Calu3 (cell line): Measurements from ENCODE around the gene OCSTAMP. TPM values are rescaled to one million over a fixed set of nuclear protein-coding genes. Genes with fewer than 3 reads are reported as not detected.

Source experiments
- BruUV-seq: library from RNA; stranded (reverse); fragments of 400-500 nt; replicated peaks from 2 replicates; lab custom pipeline; 2021; lab: Mats Ljungman, UMichigan
- CTCF ChIA-PET: fragments of 300-600 bp; sonication (Branson Sonifier 250); formaldehyde crosslinking; loops from one replicate; lab custom pipeline; 2022; ENCODE audit warnings: antibody characterized with exemption; lab: Charles Lee
- DNase-seq: peaks from one replicate; pipeline ENCODE4 v3.0.0; 2022
- H3K27ac Mint-ChIP-seq: one replicate; pipeline ENCODE4 v1.8.0; 2022; ENCODE audit warnings: mixed read lengths; ENCODE audit not compliant: unreplicated experiment
- H3K27me3 Mint-ChIP-seq: one replicate; pipeline ENCODE4 v1.8.0; 2022; ENCODE audit warnings: mixed read lengths; ENCODE audit not compliant: unreplicated experiment
- H3K36me3 Mint-ChIP-seq: one replicate; pipeline ENCODE4 v1.8.0; 2022; ENCODE audit warnings: mild to moderate bottlenecking, moderate library complexity, mixed read lengths; ENCODE audit not compliant: insufficient read depth, unreplicated experiment
- H3K4me1 Mint-ChIP-seq: one replicate; pipeline ENCODE4 v1.8.0; 2022; ENCODE audit warnings: mild to moderate bottlenecking, low read depth, mixed read lengths; ENCODE audit not compliant: unreplicated experiment
- H3K4me3 Mint-ChIP-seq: one replicate; pipeline ENCODE4 v1.8.0; 2022; ENCODE audit warnings: mild to moderate bottlenecking, low read depth, moderate library complexity, mixed read lengths; ENCODE audit not compliant: unreplicated experiment
- H3K9me3 Mint-ChIP-seq: one replicate; pipeline ENCODE4 v1.8.0; 2022; ENCODE audit warnings: low read depth, mixed read lengths; ENCODE audit not compliant: unreplicated experiment
- intact Hi-C: fragments of 100-400 bp; cut with micrococcal nuclease; formaldehyde crosslinking; loops from one replicate; pipeline ENCODE4 v1.10.0; 2022; ENCODE audit not compliant: unreplicated experiment
- total RNA-seq: library from RNA; stranded (reverse); gene quantifications from 2 replicates; pipeline ENCODE4 v1.2.3, GENCODE V29; 2022
- TF ChIP-seq, protein P1 (sequence below): fragments of 200-600 bp; IDR thresholded peaks from one replicate; pipeline ENCODE4 v1.8.0; 2022; ENCODE audit warnings: antibody characterized with exemption; ENCODE audit not compliant: unreplicated experiment

Gene OCSTAMP
- total RNA-seq, 1 experiment from 2014 or later = not detected

DNA sequence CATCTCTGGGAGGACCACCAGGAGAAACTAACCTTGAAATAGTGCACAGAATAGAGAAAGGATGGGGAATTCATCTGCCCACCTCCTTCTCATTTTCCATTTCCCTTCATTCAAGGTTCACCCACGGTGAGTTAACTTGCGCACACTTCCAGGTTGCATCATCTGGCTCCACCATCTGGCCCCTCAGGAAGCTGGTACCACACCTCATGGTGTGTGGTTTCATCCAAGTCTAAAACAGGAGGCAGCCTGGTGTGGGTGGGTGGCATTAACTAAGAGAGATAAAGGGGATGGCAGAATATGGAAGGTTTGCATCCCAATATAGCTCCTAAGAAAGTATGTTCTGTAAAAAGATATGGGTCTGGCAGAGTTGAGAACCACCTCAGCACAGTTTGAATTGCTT is 40.9 kb downstream of the OCSTAMP start:
- H3K4me3 Mint-ChIP-seq = no peak overlapping the region
- H3K36me3 Mint-ChIP-seq = no peaks in the 10 kb centered on the region
- intact Hi-C loops = no loop called here
- BruUV-seq = no TSS peak
- CTCF ChIA-PET = no interaction called here
- no peak overlapping the region for H3K27ac Mint-ChIP-seq
- H3K9me3 Mint-ChIP-seq = peaks cover 4% of the 10 kb centered on the region
- H3K4me1 Mint-ChIP-seq = no peaks in the 10 kb centered on the region
- peaks cover 97% of the 10 kb centered on the region for H3K27me3 Mint-ChIP-seq
- DNase-seq = no peak
- TF ChIP-seq, protein P1, sequence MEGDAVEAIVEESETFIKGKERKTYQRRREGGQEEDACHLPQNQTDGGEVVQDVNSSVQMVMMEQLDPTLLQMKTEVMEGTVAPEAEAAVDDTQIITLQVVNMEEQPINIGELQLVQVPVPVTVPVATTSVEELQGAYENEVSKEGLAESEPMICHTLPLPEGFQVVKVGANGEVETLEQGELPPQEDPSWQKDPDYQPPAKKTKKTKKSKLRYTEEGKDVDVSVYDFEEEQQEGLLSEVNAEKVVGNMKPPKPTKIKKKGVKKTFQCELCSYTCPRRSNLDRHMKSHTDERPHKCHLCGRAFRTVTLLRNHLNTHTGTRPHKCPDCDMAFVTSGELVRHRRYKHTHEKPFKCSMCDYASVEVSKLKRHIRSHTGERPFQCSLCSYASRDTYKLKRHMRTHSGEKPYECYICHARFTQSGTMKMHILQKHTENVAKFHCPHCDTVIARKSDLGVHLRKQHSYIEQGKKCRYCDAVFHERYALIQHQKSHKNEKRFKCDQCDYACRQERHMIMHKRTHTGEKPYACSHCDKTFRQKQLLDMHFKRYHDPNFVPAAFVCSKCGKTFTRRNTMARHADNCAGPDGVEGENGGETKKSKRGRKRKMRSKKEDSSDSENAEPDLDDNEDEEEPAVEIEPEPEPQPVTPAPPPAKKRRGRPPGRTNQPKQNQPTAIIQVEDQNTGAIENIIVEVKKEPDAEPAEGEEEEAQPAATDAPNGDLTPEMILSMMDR = no peak

DNA sequence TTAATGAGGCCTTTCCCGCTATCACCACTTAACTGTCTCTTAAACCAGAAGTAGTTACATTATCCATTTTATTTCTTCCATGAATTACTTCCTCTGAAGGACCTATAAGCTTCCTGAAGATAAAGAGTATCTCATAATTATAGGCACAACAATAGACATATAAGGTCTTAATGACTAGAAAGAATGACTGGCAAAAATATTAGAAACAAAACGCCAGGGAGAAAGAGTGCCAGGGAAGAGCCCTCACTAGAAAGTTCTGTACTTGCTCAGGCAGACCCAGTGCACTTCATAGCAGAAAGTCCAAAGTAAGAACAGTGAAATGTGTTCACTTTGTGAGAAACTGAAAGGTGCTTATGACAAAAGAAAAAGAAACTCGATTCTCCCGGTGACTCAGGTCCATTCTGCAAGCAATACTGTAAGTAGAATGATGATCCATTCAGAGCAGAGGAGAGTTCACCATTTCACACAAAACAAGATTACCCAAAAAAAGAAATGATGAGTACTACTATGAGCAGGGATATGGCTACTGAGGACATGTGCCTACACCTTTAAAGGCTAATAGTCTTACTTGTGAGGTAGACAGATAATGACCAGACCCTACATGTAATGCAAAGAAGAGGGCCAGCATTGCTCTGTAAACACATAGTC is 42.6 kb downstream of the OCSTAMP start:
- no peak overlapping the region for H3K27ac Mint-ChIP-seq
- no peak overlapping the region for H3K4me3 Mint-ChIP-seq
- intact Hi-C loops = no loop called here
- CTCF ChIA-PET = no interaction called here
- no TSS peak for BruUV-seq
- TF ChIP-seq, protein P1 = no peak
- peaks cover 11% of the 10 kb centered on the region for H3K9me3 Mint-ChIP-seq
- no peaks in the 10 kb centered on the region for H3K4me1 Mint-ChIP-seq
- DNase-seq = no peak
- H3K36me3 Mint-ChIP-seq = no peaks in the 10 kb centered on the region
- H3K27me3 Mint-ChIP-seq = peaks cover 99% of the 10 kb centered on the region

DNA sequence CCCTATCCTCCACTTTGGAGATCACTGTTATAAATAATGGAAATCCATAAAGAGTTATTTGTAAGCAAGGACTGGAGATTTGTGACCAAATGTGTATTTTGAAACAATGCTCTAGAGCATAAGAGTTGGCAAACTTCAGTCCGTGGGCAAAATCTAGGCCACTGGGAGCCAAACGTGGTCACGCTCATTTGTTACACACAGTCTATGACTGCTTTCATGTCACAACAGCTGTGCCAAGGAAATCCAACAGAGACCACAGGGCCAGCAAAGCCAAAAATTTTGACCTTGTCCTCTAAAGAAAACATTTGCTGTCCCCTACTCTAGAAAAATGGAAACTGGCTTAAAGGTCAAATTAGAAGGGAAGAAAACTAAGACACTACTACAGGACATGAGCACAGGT is 44.9 kb downstream of the OCSTAMP start:
- H3K4me1 Mint-ChIP-seq = no peaks in the 10 kb centered on the region
- H3K4me3 Mint-ChIP-seq = no peak overlapping the region
- H3K27ac Mint-ChIP-seq = no peak overlapping the region
- peaks cover 84% of the 10 kb centered on the region for H3K27me3 Mint-ChIP-seq
- DNase-seq = no peak
- intact Hi-C loops = no loop called here
- no peaks in the 10 kb centered on the region for H3K36me3 Mint-ChIP-seq
- H3K9me3 Mint-ChIP-seq = peaks cover 23% of the 10 kb centered on the region
- CTCF ChIA-PET = interaction anchor here (1.5 kb wide), 1 partner anchor 63 kb away, joined by 3 read pairs; no protein-coding TSS in a partner anchor
- BruUV-seq = no TSS peak
- TF ChIP-seq, protein P1 = no peak

DNA sequence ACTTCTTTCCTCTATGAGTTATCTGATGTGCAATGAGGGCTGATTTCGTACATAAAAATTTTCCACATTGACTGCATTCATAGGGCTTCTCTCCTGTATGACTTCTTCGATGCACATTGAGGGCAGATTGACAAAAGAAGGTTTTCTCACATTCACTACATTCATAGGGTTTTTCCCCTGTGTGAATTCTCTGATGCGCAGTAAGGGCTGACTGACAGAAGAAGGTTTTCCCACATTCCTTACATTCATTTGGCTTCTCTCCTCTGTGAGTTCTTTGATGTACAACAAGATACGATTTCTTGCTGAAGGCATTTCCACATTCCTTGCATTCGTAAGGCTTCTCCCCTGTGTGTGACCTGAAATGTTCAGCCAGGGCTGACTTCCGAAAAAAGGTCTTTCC is 48.5 kb downstream of the OCSTAMP start:
- no peak for DNase-seq
- intact Hi-C loops = no loop called here
- H3K27ac Mint-ChIP-seq = no peak overlapping the region
- no peaks in the 10 kb centered on the region for H3K4me1 Mint-ChIP-seq
- no peaks in the 10 kb centered on the region for H3K36me3 Mint-ChIP-seq
- CTCF ChIA-PET = no interaction called here
- H3K27me3 Mint-ChIP-seq = peaks cover 66% of the 10 kb centered on the region
- peaks cover 29% of the 10 kb centered on the region for H3K9me3 Mint-ChIP-seq
- no TSS peak for BruUV-seq
- H3K4me3 Mint-ChIP-seq = no peak overlapping the region
- TF ChIP-seq, protein P1 = no peak
